ENCODE data around the gene SPSB3.

SPSB3 gene

GRCh38 chr16:1788095-1788707 lies 5.8 kb upstream of the SPSB3 start:
- DNase-seq = no peak

DNA sequence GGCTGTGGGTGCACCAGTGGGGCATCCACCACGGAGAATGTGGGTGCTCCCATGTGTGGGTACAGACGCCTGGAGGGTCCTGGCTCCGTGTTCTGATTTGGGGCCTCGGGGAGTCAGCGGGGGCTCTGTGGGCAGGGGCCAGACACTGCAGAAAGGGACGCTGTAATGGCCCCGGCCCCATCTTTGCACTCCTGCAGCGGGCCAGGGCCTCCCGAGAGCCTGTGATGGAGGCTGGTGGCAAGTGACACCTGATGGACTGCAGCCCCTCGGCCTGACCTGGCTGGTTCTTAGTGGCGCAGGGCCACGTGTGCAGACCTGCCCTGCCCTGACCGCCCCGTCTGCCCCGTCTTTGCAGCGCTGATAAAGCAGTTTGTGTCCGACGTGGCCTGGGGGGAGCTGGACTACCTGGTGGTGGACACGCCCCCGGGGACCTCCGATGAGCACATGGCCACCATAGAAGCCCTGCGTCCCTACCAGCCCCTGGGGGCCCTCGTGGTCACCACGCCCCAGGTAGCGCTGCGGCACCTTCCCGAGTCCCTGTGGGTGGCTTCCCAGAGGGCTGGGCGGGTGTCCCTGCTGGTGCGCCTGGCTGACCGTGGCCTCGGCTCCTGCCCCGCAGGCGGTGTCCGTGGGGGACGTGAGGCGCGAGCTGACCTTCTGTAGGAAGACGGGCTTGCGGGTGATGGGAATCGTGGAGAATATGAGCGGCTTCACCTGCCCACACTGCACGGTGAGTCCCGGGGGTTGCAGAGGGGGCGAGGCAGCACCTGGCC lies 5.1 kb upstream of the SPSB3 start:
- no peak for DNase-seq

GRCh38 chr16:1787056-1787321 lies 4.6 kb upstream of the SPSB3 start:
- no peak for DNase-seq

GRCh38 chr16:1786242-1787055 lies 4.1 kb upstream of the SPSB3 start:
- no peak for DNase-seq

GRCh38 chr16:1785846-1786170 lies 3.4 kb upstream of the SPSB3 start:
- DNase-seq = no peak

GRCh38 chr16:1784977-1785845 lies 2.8 kb upstream of the SPSB3 start:
- DNase-seq = no peak

- DNase-seq = no peak
Observed at GRCh38 chr16:1781758-1782407, 488 bp downstream of the SPSB3 start.

- no peak for DNase-seq
Observed at GRCh38 chr16:1781254-1781653, 1.1 kb downstream of the SPSB3 start.

DNA sequence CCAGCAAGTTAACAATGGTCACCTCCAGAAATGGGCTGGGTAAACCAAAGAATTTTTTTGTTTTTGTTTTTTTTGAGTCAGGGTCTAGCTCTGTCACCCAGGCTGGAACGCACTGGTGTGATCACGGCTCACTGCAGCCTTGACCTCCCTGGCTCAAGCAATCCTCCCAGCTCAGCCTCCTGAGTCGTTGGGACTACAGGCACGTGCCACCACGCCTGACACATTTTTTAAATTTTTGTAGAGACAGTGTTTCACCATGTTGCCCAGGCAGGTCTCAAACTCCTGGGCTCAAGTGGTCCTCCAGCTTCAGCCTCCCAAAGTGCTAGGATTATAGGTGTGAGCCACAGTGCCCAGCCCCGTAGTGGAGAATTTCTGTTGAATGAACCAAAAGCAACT lies 1.7 kb downstream of the SPSB3 start:
- DNase-seq = no peak

DNA sequence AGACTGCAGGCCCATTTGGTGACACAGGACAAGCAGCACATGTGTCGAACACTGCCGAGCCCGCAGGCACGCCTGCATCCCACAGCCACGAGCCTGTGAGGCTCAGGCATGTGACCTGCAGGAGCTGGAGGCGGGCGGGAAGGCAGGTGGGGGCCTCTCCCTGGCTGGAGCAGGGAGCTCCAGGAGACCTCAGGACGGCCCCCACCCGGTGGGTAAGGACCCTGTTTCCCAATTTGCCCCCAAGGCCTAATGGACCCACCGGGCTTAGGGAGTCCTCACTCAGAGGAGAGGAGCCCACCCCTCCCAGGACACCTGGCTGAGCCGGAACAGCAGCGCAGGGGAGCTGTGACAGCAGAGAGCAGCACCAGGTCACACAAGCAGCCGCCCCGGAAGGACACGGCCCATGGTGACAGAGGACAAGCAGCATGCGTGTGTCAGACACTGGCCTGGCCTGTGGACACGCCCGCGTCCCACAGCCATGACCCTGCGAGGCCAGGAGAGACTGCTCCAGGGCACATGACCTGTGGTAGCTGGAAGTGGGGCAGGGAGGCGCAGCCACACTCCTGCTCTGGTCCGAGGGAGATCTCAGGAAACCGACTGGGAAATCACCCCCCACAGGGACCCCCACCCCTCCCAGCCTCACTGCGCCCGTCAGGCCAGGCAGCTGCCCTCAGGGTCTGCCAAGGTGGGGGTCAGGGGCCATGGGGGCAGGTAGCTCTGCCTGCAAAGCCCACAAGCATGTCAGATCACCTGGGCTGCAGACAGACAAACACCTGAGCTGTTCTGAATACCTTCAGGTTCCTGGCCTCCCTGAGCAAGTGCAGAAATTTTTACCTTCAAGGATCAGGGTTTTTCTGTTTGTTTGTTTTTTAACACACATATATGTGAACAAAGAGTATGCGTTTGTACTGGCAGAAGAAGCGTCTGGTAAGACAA lies 2.4 kb downstream of the SPSB3 start:
- no peak for DNase-seq

DNA sequence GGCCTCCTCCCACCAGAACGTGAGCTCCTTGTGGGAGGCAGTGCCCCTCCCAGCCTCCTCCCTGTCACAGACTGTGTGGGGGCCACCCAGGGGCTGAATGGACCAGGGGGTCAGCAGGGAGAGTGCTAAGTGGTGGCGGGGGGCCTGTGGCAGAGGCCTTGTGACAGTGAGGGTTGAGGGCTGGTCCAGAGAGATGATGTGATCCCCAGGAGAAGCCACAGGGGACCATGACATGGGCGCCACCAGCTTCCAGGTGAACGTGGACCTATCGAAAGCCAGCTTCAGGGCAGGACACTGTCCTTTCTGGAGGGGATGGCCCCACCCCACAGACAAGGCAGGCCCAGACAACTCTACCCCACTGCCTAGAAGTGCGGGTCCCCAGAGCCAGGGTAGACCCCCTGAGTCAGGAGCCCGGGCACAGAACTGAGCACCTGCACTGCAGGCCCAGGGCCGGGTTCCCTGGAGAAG lies 3.1 kb downstream of the SPSB3 start:
- no peak for DNase-seq

- no peak for DNase-seq
Observed at GRCh38 chr16:1778200-1779179, 3.9 kb downstream of the SPSB3 start.

DNA sequence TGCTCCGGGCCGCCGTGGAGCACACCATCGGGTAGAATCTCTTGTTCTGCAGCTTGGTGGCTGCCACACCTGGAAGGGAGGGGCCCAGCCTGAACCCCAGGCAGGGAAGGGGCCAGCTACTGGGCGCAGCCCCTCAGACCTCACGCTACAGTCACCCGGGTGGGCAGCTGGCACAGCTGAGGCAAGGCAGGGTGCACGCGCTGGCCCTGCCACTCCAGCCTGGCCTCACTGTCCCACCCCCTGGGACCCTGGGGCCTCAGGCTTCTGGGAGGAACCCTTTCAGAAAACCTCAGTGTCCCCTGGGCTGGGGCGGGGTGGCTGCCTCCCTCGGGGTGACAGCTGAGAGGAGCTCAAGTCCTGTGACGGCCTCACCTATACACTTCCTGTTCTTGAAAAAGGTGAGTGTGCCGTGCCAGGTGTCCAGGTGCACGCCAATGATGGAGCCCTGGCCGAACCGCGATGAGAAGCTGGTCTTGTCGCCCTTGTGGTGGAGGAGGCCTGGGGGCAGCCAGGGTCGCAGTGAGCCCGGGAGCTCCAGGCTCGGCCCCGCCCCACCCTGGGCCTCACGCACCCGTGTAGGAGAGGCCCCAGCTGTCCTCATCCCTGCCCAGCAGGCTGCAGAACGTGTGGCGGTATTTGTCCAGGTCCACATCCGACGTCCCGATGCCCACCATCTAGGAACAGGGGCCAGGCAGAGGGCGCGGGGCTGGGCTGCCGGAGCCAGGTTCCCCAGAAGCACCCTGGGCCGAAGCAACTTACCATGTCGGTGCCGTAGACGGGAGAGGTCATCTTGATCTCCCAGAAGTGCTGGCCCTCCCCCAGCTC lies 4.8 kb downstream of the SPSB3 start:
- DNase-seq = no peak

GRCh38 chr16:1776991-1777374 lies 5.4 kb downstream of the SPSB3 start:
- DNase-seq = no peak

DNA sequence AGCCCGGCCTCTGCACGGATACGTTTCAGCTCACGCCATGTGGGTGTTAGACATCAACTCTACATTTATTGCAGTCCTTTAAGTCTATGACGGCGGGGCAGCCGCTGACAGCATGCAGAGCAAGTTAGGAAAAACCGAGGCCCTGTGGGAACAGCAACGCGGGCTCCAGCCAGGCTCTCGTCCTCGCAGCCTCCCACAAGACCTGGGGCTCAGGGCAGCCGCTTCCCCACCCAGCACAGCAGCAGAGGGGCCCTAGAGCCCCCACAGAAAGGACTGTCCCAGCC lies 5.8 kb downstream of the SPSB3 start:
- DNase-seq = no peak

DNA sequence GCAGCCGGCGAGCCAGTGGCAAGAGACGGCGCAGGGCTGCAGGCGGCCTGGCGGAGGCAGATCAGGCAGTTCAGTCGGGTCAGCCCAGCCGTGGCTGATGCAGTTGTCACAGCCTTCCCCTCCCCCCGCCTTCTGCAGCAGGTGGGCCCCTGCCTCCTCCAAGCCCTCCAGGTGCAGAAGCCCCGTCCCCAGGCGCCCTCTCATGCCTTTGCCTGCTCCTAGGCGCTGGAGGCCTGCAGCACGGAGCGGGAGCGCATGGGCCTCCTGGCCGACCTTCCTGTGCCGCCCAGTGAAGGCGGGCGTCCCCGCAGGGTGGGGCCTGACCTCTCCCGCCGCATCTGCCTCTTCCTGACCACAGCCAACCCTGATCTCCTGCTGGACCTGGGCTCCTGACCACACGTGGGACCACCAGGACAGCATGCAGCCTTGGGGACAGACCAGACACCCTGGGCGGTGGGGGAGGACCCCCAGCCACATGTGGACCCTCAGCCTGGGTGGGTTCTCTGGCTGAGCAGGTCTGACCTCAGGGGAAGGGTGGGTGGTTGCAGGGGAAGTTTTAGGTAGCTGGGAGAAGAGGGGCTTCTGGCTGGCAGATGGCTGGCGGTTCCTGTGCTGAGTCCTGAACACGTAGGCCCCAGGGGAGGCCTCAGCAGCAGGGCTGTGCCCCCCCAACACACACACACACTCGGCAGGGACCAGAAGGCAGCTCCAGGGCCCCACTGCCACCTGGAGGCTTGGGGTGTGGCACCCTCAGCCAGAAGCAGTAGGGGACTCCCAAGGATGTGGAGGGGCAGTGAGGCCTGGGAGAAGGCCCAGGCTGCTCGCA lies 6.3 kb downstream of the SPSB3 start:
- DNase-seq = no peak

DNA sequence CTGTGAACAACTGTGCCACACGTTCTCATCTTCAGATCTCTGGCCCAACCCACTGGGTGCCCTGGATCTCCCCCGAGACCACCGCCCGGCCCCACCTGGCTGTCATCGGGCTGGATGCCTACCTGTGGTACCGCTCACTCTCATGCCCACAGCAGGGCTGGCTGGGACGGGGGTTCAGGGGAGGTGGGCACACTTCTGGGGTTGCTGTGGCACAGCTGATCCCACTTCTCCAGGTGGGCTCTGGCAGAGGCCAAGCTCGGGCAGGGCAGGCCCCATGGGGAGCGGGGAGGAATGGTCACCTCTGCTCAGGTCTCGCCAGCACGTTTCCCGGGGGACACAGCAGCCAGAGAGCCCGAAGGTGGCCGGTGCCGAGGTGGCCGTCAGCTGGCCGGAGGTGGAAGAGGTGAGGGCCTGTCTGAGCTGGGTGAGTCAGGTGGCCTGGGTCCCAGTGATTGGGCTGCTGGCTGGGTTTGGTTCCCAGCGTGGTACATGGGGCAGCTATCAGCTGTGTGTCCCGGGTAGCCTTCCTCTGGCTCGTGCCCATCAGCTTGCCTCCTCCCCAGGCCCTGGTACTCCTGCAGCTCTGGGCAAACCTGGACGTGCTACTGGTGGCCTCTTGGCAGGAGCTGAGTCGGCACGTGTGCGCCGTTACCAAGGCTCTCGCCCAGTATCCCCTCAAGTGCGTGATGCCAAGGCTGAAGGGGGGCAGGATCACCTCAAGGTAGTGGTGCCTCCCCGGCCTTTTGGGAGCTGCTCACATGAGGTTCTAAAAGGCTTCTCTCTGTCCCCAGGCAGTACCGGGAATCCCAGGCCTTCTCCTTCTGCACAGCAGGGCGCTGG lies 7.1 kb downstream of the SPSB3 start:
- no peak for DNase-seq

GRCh38 chr16:1774448-1774780 lies 8.0 kb downstream of the SPSB3 start:
- no peak for DNase-seq
